Measurements from ENCODE around the gene HYOU1. TPM values are rescaled to one million over a fixed set of nuclear protein-coding genes. Genes with fewer than 3 reads are reported as not detected.
A peak's percentile ranks its signal among the peaks of the same experiment; 100 is the strongest.
"Not testable (repeated sequence)": the region's sequence is repeated elsewhere in the genome, so short reads cannot be mapped to it uniquely, and the experiment has no call there.

Gene HYOU1
- total RNA-seq, 1 donor from 2014 or later, result 172 TPM

GRCh38 chr11:119018074-119018938, 38.7 kb downstream of the HYOU1 start, which contains the start of the genes RPS25 and TRAPPC4:
TSS of gene RPS25 (minus strand) at chr11:119018343. CDS start at chr11:119018284, 59 bp downstream.
TSS of gene TRAPPC4 (plus strand) at chr11:119018766. CDS start at chr11:119018796, 30 bp downstream.
- DNase-seq (ENCODE audit: low read depth), result peak; percentile 92

GRCh38 chr11:119017377-119017776, 39.6 kb downstream of the HYOU1 start:
- not testable (repeated sequence) for DNase-seq (ENCODE audit: low read depth)

GRCh38 chr11:119016216-119017009, 40.6 kb downstream of the HYOU1 start:
- DNase-seq (ENCODE audit: low read depth), result no peak

- DNase-seq (ENCODE audit: low read depth), result no peak
Observed at GRCh38 chr11:119015054-119015611, 41.9 kb downstream of the HYOU1 start.

- no peak for DNase-seq (ENCODE audit: low read depth)
Observed at GRCh38 chr11:119014209-119014924, 42.6 kb downstream of the HYOU1 start.

- no peak for DNase-seq (ENCODE audit: low read depth)
Observed at GRCh38 chr11:119012629-119013170, 44.3 kb downstream of the HYOU1 start.

- no peak for DNase-seq (ENCODE audit: low read depth)
Observed at GRCh38 chr11:119011476-119012053, 45.4 kb downstream of the HYOU1 start.

GRCh38 chr11:119006656-119007055, 50.3 kb downstream of the HYOU1 start:
- DNase-seq (ENCODE audit: low read depth), result no peak

- no peak for DNase-seq (ENCODE audit: low read depth)
Observed at GRCh38 chr11:119000906-119001305, 56.1 kb downstream of the HYOU1 start.

GRCh38 chr11:118998822-118999221, 58.2 kb downstream of the HYOU1 start:
- peak; percentile 89 for DNase-seq (ENCODE audit: low read depth)

- no peak for DNase-seq (ENCODE audit: low read depth)
Observed at GRCh38 chr11:118998388-118998717, 58.7 kb downstream of the HYOU1 start.

GRCh38 chr11:118997627-118998387, 59.2 kb downstream of the HYOU1 start, which contains the start of gene CENATAC:
TSS of gene CENATAC (plus strand) at chr11:118998138. CDS start at chr11:118998198, 60 bp downstream.
- DNase-seq (ENCODE audit: low read depth), result peak; percentile 72

GRCh38 chr11:118996926-118997626, 59.9 kb downstream of the HYOU1 start:
- no peak for DNase-seq (ENCODE audit: low read depth)

Other genes starting within 250 kb of the HYOU1 start
- not detected in 2 replicates for gene CXCR5, start 173.3 kb downstream of the HYOU1 start, total RNA-seq
- gene BCL9L, start 131.3 kb downstream of the HYOU1 start, total RNA-seq, result 22.6 and 44.8 TPM in 2 replicates
- gene UPK2, start 100.9 kb downstream of the HYOU1 start, total RNA-seq, result 0.10 TPM in 1 of 2 replicates, not detected in the other
- gene FOXR1, start 85.4 kb downstream of the HYOU1 start, total RNA-seq, result not detected in 2 replicates
- 9.0 and 23.3 TPM in 2 replicates for gene CENATAC, start 59.1 kb downstream of the HYOU1 start, total RNA-seq
- 998 and 1,564 TPM in 2 replicates for gene RPS25, start 38.9 kb downstream of the HYOU1 start, total RNA-seq
- gene TRAPPC4, start 38.4 kb downstream of the HYOU1 start, total RNA-seq, result 102 and 103 TPM in 2 replicates
- gene SLC37A4, start 26.3 kb downstream of the HYOU1 start, total RNA-seq, result 26.4 and 32.6 TPM in 2 replicates
- 15.8 and 29.3 TPM in 2 replicates for gene VPS11, start 10.6 kb upstream of the HYOU1 start, total RNA-seq
- 12.0 and 24.0 TPM in 2 replicates for gene HMBS, start 27.7 kb upstream of the HYOU1 start, total RNA-seq
- gene DPAGT1, start 44.6 kb upstream of the HYOU1 start, total RNA-seq, result 22.1 and 42.9 TPM in 2 replicates
- 3.3 and 4.1 TPM in 2 replicates for gene C2CD2L, start 50.1 kb upstream of the HYOU1 start, total RNA-seq
- gene HINFP, start 64.4 kb upstream of the HYOU1 start, total RNA-seq, result 11.5 and 20.8 TPM in 2 replicates
- 0.15 TPM in 1 of 2 replicates, not detected in the other for gene ABCG4, start 91.8 kb upstream of the HYOU1 start, total RNA-seq
- gene NLRX1, start 111.5 kb upstream of the HYOU1 start, total RNA-seq, result 24.7 and 34.2 TPM in 2 replicates
- 0.30 TPM in 1 of 2 replicates, not detected in the other for gene NHERF4, start 128.3 kb upstream of the HYOU1 start, total RNA-seq
- gene CBL, start 149.1 kb upstream of the HYOU1 start, total RNA-seq, result 9.0 and 22.8 TPM in 2 replicates

All from renal cortical epithelial cell (primary cell).